Suppressor macrophage treated with lipopolysaccharide for 1 hour (primary cell): ENCODE data around the gene TIMM21.

Experiments used
- DNase-seq, 3 donors: peaks; one replicate each; pipeline ENCODE4 v3.0.0-alpha.2; 2020 to 2022

TIMM21 gene

DNA sequence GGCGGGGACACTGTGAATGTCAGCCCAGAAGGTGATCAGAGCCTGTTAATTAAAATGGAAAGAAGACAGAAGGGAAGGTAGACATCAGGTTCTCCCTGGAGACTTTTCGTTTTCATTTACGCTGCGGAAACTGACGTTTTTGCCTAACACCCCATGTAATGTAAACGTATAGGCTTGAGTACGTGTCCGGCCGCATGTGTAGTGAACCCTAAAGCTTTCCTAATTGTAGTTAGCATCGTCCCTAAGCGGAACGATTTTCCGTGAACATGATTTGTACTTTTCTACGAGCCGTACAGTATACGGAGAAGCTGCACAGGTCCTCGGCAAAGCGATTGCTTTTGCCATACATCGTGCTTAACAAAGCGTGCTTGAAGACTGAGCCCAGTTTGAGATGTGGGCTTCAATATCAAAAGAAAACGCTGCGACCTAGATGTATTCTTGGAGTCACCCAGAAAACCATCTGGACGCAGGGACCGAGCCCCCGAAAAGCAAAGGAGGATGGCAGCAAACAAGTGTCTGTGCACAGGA lies 284 bp downstream of the TIMM21 start:
- DNase-seq: no peak

DNA sequence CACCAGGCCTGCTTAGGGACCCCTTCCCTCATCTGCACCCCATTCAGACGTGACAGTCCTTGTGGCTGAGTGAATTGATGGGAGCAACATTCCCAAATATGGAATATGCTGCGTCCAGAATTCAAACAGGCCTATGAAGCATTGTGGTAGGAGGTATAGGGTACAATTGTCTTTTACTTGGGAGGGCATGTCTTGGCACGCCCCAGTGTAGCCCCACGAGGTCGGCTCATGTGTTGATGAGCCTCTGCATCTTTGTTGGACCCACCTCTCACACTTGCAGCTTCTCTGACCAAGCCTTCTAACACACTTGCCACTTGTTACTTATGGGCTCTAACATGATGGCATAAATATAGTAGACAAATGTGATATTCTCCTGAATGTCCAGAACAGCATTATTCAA lies 1.6 kb downstream of the TIMM21 start:
- no peak for DNase-seq

GRCh38 chr18:74152270-74152669 lies 3.9 kb downstream of the TIMM21 start:
- DNase-seq: no peak

GRCh38 chr18:74152857-74153256 lies 4.5 kb downstream of the TIMM21 start:
- peak; percentile 54 to 69 (median 68) for DNase-seq

DNA sequence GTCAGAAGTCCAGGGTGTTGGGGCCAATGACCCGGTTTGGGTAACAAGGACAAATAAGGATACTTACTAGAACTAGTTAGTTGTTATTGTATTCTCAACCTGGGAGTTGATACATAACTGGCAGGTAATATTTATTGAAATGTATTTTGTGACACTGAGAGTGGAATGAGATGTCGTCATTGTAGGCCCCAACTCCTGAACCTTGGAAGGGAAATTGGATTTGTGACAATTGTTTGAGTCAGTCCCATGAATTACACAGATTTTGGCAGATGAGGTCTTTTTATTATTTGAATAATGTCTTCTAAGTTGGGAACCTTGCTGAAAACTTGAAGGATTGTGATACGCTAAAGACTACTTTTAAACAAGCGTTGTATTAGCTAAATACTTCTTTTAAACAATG lies 5.1 kb downstream of the TIMM21 start:
- DNase-seq: no peak

- no peak for DNase-seq
These were observed 5.5 kb downstream of the TIMM21 start for GRCh38 chr18:74153793-74154192.

DNA sequence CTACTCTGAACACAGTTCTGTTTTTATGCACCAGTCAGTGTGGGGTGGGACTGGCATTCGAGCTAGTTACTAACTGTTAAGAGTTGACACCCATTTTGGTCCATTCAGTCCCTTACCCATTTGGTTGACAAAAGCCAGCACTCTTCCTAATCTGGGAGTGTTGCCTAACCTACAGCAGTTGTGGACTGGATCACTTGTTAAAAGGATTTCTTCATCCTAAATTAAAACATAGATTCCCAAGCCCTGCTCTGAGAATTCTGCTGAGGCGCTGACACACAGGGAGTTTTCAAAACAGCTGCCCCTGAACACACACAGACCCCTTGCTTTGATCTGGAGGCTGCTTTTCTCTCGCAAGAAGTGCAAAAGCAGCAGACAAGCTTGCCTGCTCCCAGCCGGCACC lies 6.4 kb downstream of the TIMM21 start:
- no peak for DNase-seq

GRCh38 chr18:74155276-74155675 lies 7.0 kb downstream of the TIMM21 start:
- peak; percentile 25 to 66 (median 65) for DNase-seq

DNA sequence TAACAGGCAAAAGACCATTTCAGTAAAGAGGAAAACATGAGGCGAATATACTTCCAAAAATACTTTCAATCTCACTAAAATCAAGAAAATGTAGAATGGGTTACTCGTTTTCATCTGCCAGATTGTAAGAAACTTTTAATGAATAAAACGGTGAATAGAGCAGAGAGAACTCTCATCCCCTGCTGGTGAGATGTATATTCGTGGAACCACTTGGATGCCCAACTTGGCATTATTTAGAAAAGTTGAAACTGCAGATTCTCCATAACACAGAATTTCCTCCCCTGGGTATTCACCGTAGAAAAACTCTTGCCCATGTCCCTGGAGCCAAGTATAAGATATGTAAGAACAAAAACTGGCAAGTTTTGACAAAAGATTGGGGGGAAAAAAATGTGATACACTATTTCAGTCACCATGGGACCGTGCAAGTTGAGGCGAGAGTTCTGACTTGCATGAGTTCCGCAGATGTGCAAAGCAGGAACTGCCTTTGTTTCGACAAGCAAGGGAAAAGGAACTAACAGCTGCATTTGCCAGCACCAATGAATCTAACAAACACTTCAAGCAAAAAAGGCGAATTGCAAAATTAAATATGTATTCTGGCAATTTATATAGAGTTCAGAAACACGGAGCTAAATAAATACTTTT lies 14.8 kb downstream of the TIMM21 start:
- peak; percentile 57 to 66 (median 63) for DNase-seq

GRCh38 chr18:74166386-74166785 lies 18.1 kb downstream of the TIMM21 start:
- DNase-seq: no peak

DNA sequence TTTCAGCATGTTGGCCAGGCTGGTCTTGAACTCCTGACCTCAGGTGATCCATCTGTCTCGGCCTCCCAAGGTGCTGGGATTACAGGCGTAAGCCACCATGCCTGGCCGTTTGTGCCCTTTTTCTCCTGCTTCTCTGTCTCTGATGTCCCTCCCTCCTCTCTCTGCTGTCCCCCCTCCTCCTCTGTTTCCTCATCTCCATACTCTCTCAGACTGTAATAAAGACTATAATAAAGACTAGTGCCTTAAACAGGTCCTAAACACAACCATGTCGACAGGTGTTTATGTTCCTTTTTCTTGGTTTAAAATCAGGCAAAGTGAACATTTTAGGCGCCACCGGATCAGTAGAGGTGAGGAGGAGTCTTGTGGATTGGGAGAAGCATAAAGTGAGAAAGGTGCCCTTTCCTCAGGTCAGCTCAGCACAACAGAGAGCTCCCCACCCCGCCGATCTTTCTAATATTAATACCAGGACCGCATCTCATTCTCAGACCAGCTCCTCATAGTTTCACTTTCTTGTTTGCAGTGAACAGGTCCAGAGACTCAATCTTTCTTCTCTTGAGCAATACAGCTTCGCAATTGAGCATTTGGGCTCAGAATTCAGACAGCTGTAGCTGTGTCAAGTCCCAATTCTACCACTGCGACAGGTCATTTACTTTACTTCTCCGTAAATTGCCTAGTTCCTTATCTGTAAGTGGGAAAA lies 23.7 kb downstream of the TIMM21 start:
- no peak for DNase-seq

GRCh38 chr18:74172697-74173433 lies 24.5 kb downstream of the TIMM21 start:
- DNase-seq: no peak

GRCh38 chr18:74173434-74173750 lies 25.1 kb downstream of the TIMM21 start:
- DNase-seq: no peak

DNA sequence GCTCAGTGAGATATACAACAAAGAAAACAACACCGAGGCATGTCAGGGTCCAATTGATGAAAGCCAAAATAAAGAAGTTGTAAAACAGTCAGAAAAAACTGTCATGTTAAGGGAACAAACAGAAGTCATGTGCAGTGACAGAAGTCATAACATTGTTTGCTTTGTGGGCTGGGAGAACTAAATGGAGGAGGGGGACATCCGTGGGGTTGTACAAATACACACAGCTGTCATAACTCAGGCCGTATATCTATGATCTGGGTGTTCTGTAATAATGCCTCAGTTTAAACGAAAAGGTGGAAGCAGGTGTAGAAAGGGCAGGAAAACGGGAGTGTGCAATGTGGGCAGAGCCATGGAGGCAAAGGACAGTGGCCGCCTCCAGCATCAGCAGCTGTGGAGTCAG lies 27.3 kb downstream of the TIMM21 start:
- DNase-seq: no peak

DNA sequence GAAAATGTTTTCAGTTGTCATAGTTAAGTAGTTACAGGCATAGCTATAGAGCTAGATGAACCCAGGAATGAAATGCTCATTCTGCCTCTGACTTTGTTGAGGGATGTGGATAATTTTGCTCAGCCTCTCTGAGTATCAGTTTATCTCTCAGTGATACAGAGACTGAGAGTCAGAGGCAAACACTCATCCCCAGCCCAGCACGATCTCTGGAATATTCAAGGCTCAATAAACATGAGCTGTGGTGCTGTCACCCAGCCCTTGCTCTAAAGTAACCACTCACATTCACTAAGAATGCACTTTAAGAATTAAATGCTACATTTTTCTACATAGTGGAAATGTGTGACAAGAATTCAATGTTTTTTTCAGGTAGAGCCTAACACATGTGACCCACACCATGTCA lies 30.6 kb downstream of the TIMM21 start:
- no peak for DNase-seq

- DNase-seq: no peak
These were observed 31.4 kb downstream of the TIMM21 start for GRCh38 chr18:74179623-74180199.

- no peak for DNase-seq
These were observed 34.0 kb downstream of the TIMM21 start for GRCh38 chr18:74182335-74182734.

GRCh38 chr18:74183130-74183529 lies 34.8 kb downstream of the TIMM21 start:
- DNase-seq: no peak

DNA sequence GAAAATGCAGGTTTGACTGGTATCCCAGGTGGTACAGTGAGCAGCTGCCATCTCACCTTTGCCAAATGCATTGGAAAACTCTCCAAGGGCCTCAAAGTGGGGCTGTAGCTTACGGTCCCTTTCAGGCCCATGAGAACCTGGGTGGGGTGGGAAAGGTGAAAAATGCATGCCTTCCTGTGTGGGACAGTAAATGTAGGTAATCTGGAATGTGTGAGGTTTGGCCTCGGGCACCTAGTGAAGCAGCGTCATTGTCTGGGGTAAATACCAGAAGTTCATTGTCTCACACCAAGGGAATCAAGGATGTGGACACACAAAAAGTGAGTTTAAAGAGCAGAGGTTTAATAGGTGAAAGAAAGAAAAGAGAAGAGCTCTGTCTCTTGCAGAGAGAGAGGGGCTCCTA lies 36.6 kb downstream of the TIMM21 start:
- no peak for DNase-seq

DNA sequence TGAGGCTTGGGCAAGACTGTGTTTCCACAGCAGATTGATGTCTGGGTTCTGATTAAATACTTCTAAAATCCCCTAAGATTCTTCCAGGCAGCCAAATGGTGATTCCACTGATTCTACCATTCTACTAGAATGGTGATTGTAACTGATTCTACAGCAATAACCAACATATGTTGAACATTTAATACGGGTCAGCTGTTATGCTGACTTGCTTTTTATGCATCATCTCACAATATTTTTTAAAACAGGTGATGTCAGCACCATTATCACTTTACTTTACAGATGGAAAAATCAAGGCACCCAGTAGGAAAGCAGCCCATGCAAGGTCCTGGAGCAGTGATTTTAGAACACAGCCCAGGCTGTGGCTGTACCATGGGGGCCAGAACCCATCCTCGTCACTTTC lies 37.5 kb downstream of the TIMM21 start:
- DNase-seq: peak in 2 of 3 donors; percentile 39

GRCh38 chr18:74186661-74187060 lies 38.3 kb downstream of the TIMM21 start:
- DNase-seq: no peak

- no peak for DNase-seq
These were observed 41.8 kb downstream of the TIMM21 start for GRCh38 chr18:74190086-74190485.

GRCh38 chr18:74191577-74191976 lies 43.3 kb downstream of the TIMM21 start:
- no peak for DNase-seq

- no peak for DNase-seq
These were observed 46.4 kb downstream of the TIMM21 start for GRCh38 chr18:74194691-74195090.
